ENCODE results near the gene LIPT2. TPM values are rescaled to one million over a fixed set of nuclear protein-coding genes. Genes with fewer than 3 reads are reported as not detected.

LIPT2 gene
- total RNA-seq, 1 experiment from 2014 or later: 5.8 TPM

DNA sequence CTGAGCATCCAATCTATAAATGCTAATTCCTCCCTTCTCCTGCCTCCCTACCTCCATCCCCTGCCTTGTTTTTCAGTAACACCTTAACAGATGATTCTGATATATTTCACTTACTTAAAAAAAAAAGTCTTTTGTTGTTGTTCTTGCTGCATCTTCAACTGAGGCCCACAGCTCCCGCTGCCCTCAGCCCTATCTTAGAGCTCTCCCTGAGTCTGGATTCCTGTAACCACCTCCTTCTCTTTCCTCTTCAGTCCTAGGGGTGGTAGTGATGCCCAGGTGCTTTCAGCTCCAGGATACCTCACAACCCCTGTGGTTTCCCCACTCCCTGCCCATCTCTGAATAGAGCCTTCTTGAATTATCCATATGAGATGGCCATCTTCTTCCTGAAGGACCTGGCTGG lies 22.5 kb downstream of the LIPT2 start:
- Histone ChIP-seq H3K9me3 (ENCODE audit: insufficient read depth, low read depth) (no peaks in the 10 kb centered on the region), H3K4me3 (no peak overlapping the region), H3K4me1 (replicated peaks; ENCODE audit: insufficient read depth) (no peaks in the 10 kb centered on the region), H4K20me1 (ENCODE audit: insufficient read depth) (no peaks in the 10 kb centered on the region), H3K27me3 (ENCODE audit: insufficient read depth, low read depth) (no peaks in the 10 kb centered on the region), H3K36me3 (ENCODE audit: low read depth) (no peaks in the 10 kb centered on the region), H2AFZ (no peak overlapping the region), H3K9me2 (ENCODE audit: insufficient read depth) (no peaks in the 10 kb centered on the region), H3K4me2 (no peak overlapping the region), H3F3A (ENCODE audit: insufficient read depth, low read depth) (no peaks in the 10 kb centered on the region), H3K27ac (no peak overlapping the region), H3K79me2 (ENCODE audit: low read depth) (no peaks in the 10 kb centered on the region)
- TF ChIP-seq EZH2 (IDR thresholded peaks at IDR 0.05; ENCODE audit: low read depth): no peak
- TF ChIP-seq, protein P1, sequence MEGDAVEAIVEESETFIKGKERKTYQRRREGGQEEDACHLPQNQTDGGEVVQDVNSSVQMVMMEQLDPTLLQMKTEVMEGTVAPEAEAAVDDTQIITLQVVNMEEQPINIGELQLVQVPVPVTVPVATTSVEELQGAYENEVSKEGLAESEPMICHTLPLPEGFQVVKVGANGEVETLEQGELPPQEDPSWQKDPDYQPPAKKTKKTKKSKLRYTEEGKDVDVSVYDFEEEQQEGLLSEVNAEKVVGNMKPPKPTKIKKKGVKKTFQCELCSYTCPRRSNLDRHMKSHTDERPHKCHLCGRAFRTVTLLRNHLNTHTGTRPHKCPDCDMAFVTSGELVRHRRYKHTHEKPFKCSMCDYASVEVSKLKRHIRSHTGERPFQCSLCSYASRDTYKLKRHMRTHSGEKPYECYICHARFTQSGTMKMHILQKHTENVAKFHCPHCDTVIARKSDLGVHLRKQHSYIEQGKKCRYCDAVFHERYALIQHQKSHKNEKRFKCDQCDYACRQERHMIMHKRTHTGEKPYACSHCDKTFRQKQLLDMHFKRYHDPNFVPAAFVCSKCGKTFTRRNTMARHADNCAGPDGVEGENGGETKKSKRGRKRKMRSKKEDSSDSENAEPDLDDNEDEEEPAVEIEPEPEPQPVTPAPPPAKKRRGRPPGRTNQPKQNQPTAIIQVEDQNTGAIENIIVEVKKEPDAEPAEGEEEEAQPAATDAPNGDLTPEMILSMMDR (conservative IDR thresholded peaks at IDR 0.05): no peak
- no TSS peak for BruUV-seq (replicated peaks)
- ChIA-PET CTCF (no interaction called here), POLR2A (ENCODE audit: unreplicated experiment) (no interaction called here)
- intact Hi-C loops (cut with micrococcal nuclease; ENCODE audit: unreplicated experiment): no loop called here
- no peak for DNase-seq

DNA sequence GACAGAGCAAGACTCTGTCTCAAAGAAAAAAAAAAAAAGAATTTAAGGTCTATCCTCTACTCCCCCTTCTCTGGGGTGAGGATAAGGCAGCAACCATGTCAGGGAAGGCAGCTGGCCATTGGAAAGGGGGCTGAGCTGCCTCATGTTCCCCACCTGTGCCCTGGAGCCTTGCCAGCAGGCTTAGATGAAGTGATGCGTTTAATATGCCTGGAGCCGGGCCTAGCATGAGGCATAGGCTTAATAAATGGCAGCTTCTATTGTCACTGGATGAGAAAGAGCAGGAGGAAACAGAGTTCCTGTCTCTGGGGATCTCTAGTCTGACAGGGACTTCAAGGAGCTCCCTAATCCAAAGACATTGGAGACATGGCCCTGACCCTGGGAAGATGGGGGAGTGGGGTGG lies 23.0 kb downstream of the LIPT2 start:
- H3K27ac ChIP-seq: no peak overlapping the region
- H4K20me1 ChIP-seq (ENCODE audit: insufficient read depth): no peaks in the 10 kb centered on the region
- intact Hi-C loops (cut with micrococcal nuclease; ENCODE audit: unreplicated experiment): no loop called here
- CTCF ChIA-PET: no interaction called here
- no peak for DNase-seq
- H3K27me3 ChIP-seq (ENCODE audit: insufficient read depth, low read depth): no peaks in the 10 kb centered on the region
- no peak overlapping the region for H3K4me3 ChIP-seq
- POLR2A ChIA-PET (ENCODE audit: unreplicated experiment): no interaction called here
- H3K4me2 ChIP-seq: no peak overlapping the region
- peaks cover 2% of the 10 kb centered on the region for H3K4me1 ChIP-seq (replicated peaks; ENCODE audit: insufficient read depth)
- no peaks in the 10 kb centered on the region for H3K9me2 ChIP-seq (ENCODE audit: insufficient read depth)
- no peaks in the 10 kb centered on the region for H3K79me2 ChIP-seq (ENCODE audit: low read depth)
- H3K36me3 ChIP-seq (ENCODE audit: low read depth): no peaks in the 10 kb centered on the region
- H3K9me3 ChIP-seq (ENCODE audit: insufficient read depth, low read depth): no peaks in the 10 kb centered on the region
- no peak overlapping the region for H2AFZ ChIP-seq
- TF ChIP-seq EZH2 (IDR thresholded peaks at IDR 0.05; ENCODE audit: low read depth): no peak
- TF ChIP-seq, protein P1 (conservative IDR thresholded peaks at IDR 0.05): no peak
- BruUV-seq (replicated peaks): no TSS peak
- H3F3A ChIP-seq (ENCODE audit: insufficient read depth, low read depth): no peaks in the 10 kb centered on the region; the same call in 1 of the 2 replicates

DNA sequence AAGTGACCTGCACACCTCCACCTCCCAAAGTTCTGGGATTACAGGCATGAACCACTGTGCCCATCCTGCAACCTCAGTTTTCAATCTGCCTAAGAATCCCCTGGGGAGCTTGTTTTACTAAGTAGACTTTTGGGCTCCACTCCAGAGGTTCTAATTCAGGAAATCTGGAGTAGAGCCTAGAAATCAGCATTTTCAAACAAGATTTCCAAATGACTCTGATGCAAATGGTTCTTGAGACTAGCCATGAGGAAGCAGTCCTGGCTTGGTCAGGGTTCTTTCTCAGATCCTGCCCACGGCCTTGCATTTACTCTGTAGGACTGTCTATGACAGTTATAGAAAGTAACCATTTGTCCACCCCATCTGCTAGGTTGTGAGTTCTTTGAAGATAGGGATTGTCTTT lies 24.6 kb downstream of the LIPT2 start:
- Histone ChIP-seq H3K27me3 (ENCODE audit: insufficient read depth, low read depth) (no peaks in the 10 kb centered on the region), H3K4me2 (no peak overlapping the region), H3F3A (ENCODE audit: insufficient read depth, low read depth) (no peaks in the 10 kb centered on the region; the same call in 1 of the 2 replicates), H2AFZ (no peak overlapping the region), H3K4me1 (replicated peaks; ENCODE audit: insufficient read depth) (peaks cover 10% of the 10 kb centered on the region), H3K4me3 (no peak overlapping the region), H3K27ac (no peak overlapping the region), H3K9me3 (ENCODE audit: insufficient read depth, low read depth) (no peaks in the 10 kb centered on the region), H3K36me3 (ENCODE audit: low read depth) (no peaks in the 10 kb centered on the region), H3K79me2 (ENCODE audit: low read depth) (no peaks in the 10 kb centered on the region), H4K20me1 (ENCODE audit: insufficient read depth) (no peaks in the 10 kb centered on the region), H3K9me2 (ENCODE audit: insufficient read depth) (no peaks in the 10 kb centered on the region)
- ChIA-PET CTCF (no interaction called here), POLR2A (ENCODE audit: unreplicated experiment) (no interaction called here)
- intact Hi-C loops (cut with micrococcal nuclease; ENCODE audit: unreplicated experiment): no loop called here
- no peak for TF ChIP-seq EZH2 (IDR thresholded peaks at IDR 0.05; ENCODE audit: low read depth)
- TF ChIP-seq, protein P1 (conservative IDR thresholded peaks at IDR 0.05): no peak
- DNase-seq: no peak
- no TSS peak for BruUV-seq (replicated peaks)
